Measurements from ENCODE around the gene MAGEA8. TPM values are rescaled to one million over a fixed set of nuclear protein-coding genes. Genes with fewer than 3 reads are reported as not detected.

The MAGEA8 gene
- total and polyA plus RNA-seq, 4 donors: not detected

- WGBS: 53% methylated on average over 2 of the region's 2 CpGs
- Histone ChIP-seq H3K36me3 (ENCODE audit: control insufficient read depth in 4 of 4, insufficient read depth in 3 of 4, low read depth in 1 of 4, low read length in 3 of 4) (no peaks in the 10 kb centered on the region), H3K9ac (ENCODE audit: low read depth in 1 of 2, low read length in 2 of 2) (no peak overlapping the region), H3K9me3 (ENCODE audit: control insufficient read depth in 4 of 4, low read length in 3 of 4) (no peaks in the 10 kb centered on the region), H3K27me3 (ENCODE audit: control insufficient read depth in 4 of 4, insufficient read depth in 4 of 4, low read length in 3 of 4) (no peaks in the 10 kb centered on the region), H3K27ac (ENCODE audit: low read depth in 1 of 2, low read length in 2 of 2) (no peak overlapping the region), H3K4me1 (ENCODE audit: control insufficient read depth in 4 of 4, insufficient read depth in 4 of 4, low read length in 3 of 4) (no peaks in the 10 kb centered on the region), H3K4me3 (ENCODE audit: low read depth in 1 of 3, low read length in 3 of 3) (no peak overlapping the region)
- TF ChIP-seq YY1 (IDR thresholded peaks at IDR 0.05): no peak
- TF ChIP-seq, protein P1, sequence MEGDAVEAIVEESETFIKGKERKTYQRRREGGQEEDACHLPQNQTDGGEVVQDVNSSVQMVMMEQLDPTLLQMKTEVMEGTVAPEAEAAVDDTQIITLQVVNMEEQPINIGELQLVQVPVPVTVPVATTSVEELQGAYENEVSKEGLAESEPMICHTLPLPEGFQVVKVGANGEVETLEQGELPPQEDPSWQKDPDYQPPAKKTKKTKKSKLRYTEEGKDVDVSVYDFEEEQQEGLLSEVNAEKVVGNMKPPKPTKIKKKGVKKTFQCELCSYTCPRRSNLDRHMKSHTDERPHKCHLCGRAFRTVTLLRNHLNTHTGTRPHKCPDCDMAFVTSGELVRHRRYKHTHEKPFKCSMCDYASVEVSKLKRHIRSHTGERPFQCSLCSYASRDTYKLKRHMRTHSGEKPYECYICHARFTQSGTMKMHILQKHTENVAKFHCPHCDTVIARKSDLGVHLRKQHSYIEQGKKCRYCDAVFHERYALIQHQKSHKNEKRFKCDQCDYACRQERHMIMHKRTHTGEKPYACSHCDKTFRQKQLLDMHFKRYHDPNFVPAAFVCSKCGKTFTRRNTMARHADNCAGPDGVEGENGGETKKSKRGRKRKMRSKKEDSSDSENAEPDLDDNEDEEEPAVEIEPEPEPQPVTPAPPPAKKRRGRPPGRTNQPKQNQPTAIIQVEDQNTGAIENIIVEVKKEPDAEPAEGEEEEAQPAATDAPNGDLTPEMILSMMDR (IDR thresholded peaks at IDR 0.05; ENCODE audit: low read depth, low read length, missing input control): no peak
- TF ChIP-seq SP1 (IDR thresholded peaks at IDR 0.05): no peak
- no peak for TF ChIP-seq ATF3 (IDR thresholded peaks at IDR 0.05)
- TF ChIP-seq REST (IDR thresholded peaks at IDR 0.05): no peak
- no peak for TF ChIP-seq RAD21 (IDR thresholded peaks at IDR 0.05)
- TF ChIP-seq EGR1 (IDR thresholded peaks at IDR 0.05; ENCODE audit: low read depth in 2 of 2): no peak
- no peak for TF ChIP-seq FOXA1 (IDR thresholded peaks at IDR 0.05)
- no peak for TF ChIP-seq RXRA (IDR thresholded peaks at IDR 0.05)
- TF ChIP-seq HNF4A (conservative IDR thresholded peaks at IDR 0.05): no peak
- TF ChIP-seq HNF4G (IDR thresholded peaks at IDR 0.05): no peak
- no peak for TF ChIP-seq NR2F2 (IDR thresholded peaks at IDR 0.05)
- DNase-seq (ENCODE audit: low spot score): no peak
Measured at GRCh38 chrX:149870840-149871239, 10.1 kb upstream of the MAGEA8 start.

- no peak overlapping the region for H3K27ac ChIP-seq (ENCODE audit: low read depth in 1 of 2, low read length in 2 of 2)
Measured at GRCh38 chrX:149871433-149871832, 9.6 kb upstream of the MAGEA8 start.

More at GRCh38 chrX:149871433-149871832, 9.6 kb upstream of the MAGEA8 start:
- H3K36me3 ChIP-seq (ENCODE audit: control insufficient read depth in 4 of 4, insufficient read depth in 3 of 4, low read depth in 1 of 4, low read length in 3 of 4): no peaks in the 10 kb centered on the region
- no peaks in the 10 kb centered on the region for H3K27me3 ChIP-seq (ENCODE audit: control insufficient read depth in 4 of 4, insufficient read depth in 4 of 4, low read length in 3 of 4)
- TF ChIP-seq RAD21 (IDR thresholded peaks at IDR 0.05): no peak
- no peak for TF ChIP-seq YY1 (IDR thresholded peaks at IDR 0.05)
- no peak for TF ChIP-seq HNF4A (conservative IDR thresholded peaks at IDR 0.05)
- no peak for TF ChIP-seq GABPA (IDR thresholded peaks at IDR 0.05 in 1 of 2, conservative IDR thresholded peaks at IDR 0.05 in 1 of 2)
- TF ChIP-seq, protein P2, sequence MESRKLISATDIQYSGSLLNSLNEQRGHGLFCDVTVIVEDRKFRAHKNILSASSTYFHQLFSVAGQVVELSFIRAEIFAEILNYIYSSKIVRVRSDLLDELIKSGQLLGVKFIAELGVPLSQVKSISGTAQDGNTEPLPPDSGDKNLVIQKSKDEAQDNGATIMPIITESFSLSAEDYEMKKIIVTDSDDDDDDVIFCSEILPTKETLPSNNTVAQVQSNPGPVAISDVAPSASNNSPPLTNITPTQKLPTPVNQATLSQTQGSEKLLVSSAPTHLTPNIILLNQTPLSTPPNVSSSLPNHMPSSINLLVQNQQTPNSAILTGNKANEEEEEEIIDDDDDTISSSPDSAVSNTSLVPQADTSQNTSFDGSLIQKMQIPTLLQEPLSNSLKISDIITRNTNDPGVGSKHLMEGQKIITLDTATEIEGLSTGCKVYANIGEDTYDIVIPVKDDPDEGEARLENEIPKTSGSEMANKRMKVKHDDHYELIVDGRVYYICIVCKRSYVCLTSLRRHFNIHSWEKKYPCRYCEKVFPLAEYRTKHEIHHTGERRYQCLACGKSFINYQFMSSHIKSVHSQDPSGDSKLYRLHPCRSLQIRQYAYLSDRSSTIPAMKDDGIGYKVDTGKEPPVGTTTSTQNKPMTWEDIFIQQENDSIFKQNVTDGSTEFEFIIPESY (IDR thresholded peaks at IDR 0.05): no peak
- TF ChIP-seq EGR1 (IDR thresholded peaks at IDR 0.05; ENCODE audit: low read depth in 2 of 2): no peak
- no peak for TF ChIP-seq ATF3 (IDR thresholded peaks at IDR 0.05)
- no peak for TF ChIP-seq FOXA1 (IDR thresholded peaks at IDR 0.05)
- TF ChIP-seq HNF4G (IDR thresholded peaks at IDR 0.05): no peak
- no peak for TF ChIP-seq JUND (IDR thresholded peaks at IDR 0.05)
- TF ChIP-seq, protein P1 (IDR thresholded peaks at IDR 0.05; ENCODE audit: low read depth, low read length, missing input control): no peak
- no peak overlapping the region for H3K4me3 ChIP-seq (ENCODE audit: low read depth in 1 of 3, low read length in 3 of 3)
- H3K9me3 ChIP-seq (ENCODE audit: control insufficient read depth in 4 of 4, low read length in 3 of 4): no peaks in the 10 kb centered on the region
- no peak for DNase-seq (ENCODE audit: low spot score)
- WGBS: 86% methylated on average over 2 of the region's 2 CpGs
- no peak overlapping the region for H3K9ac ChIP-seq (ENCODE audit: low read depth in 1 of 2, low read length in 2 of 2)
- H3K4me1 ChIP-seq (ENCODE audit: control insufficient read depth in 4 of 4, insufficient read depth in 4 of 4, low read length in 3 of 4): no peaks in the 10 kb centered on the region

Measured in liver (tissue), 9 donors.